ENCODE measurements around the gene PELI2.

PELI2 gene

DNA sequence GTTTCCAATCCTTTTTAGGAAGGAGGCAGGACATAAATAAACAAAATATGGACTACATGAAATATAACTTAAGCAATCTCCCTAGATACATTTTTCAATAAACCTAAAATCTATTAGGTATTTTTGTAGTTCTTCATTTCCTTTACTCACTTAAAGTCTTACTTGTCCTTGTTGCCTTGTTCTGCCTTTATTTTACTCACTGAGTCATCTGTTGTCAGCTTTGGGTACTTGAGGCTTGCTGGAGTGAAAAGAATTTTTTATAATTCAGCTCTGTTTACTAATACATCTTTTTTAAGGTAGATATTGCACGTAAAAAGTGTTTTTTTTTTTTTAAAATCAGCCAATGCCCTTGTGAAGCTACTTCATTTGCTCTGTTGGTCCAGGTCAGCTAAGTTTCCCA, 216.2 kb downstream of the PELI2 start:
- no peaks in the 10 kb centered on the region for H3K36me3 ChIP-seq (ENCODE audit: low read depth)
- no peak for TF ChIP-seq CTCF (IDR thresholded peaks at IDR 0.05; ENCODE audit: poor library complexity, severe bottlenecking)
- ATAC-seq (ENCODE audit: low read depth) (no peak), DNase-seq (ENCODE audit: low spot score) (no peak)
- H3K9me3 ChIP-seq (ENCODE audit: severe bottlenecking) = no peaks in the 10 kb centered on the region
- H3K27ac ChIP-seq (ENCODE audit: poor library complexity, severe bottlenecking) = peak overlapping the region; percentile 30
- H3K4me1 ChIP-seq (ENCODE audit: insufficient read depth, poor library complexity, severe bottlenecking) = peaks cover 10% of the 10 kb centered on the region
- no peaks in the 10 kb centered on the region for H3K27me3 ChIP-seq (ENCODE audit: insufficient read depth, poor library complexity, severe bottlenecking)
- no peak overlapping the region for H3K4me3 ChIP-seq (ENCODE audit: severe bottlenecking)

- H3K36me3 ChIP-seq (ENCODE audit: low read depth) = no peaks in the 10 kb centered on the region
- H3K27me3 ChIP-seq (ENCODE audit: insufficient read depth, poor library complexity, severe bottlenecking) = no peaks in the 10 kb centered on the region
- H3K4me1 ChIP-seq (ENCODE audit: insufficient read depth, poor library complexity, severe bottlenecking) = peaks cover 10% of the 10 kb centered on the region
- DNase-seq (ENCODE audit: low spot score) (no peak), ATAC-seq (ENCODE audit: low read depth) (no peak)
- no peaks in the 10 kb centered on the region for H3K9me3 ChIP-seq (ENCODE audit: severe bottlenecking)
- H3K4me3 ChIP-seq (ENCODE audit: severe bottlenecking) = no peak overlapping the region
- TF ChIP-seq CTCF (IDR thresholded peaks at IDR 0.05; ENCODE audit: poor library complexity, severe bottlenecking) = no peak
- no peak overlapping the region for H3K27ac ChIP-seq (ENCODE audit: poor library complexity, severe bottlenecking)
Measured at GRCh38 chr14:56338674-56339073, 220.5 kb downstream of the PELI2 start.

- DNase-seq (ENCODE audit: low spot score) (no peak), ATAC-seq (ENCODE audit: low read depth) (peak; percentile 97)
- TF ChIP-seq CTCF (IDR thresholded peaks at IDR 0.05; ENCODE audit: poor library complexity, severe bottlenecking) = peak; percentile 97
- no peak overlapping the region for H3K4me3 ChIP-seq (ENCODE audit: severe bottlenecking)
- no peak overlapping the region for H3K27ac ChIP-seq (ENCODE audit: poor library complexity, severe bottlenecking)
- H3K27me3 ChIP-seq (ENCODE audit: insufficient read depth, poor library complexity, severe bottlenecking) = no peaks in the 10 kb centered on the region
- no peaks in the 10 kb centered on the region for H3K9me3 ChIP-seq (ENCODE audit: severe bottlenecking)
- no peaks in the 10 kb centered on the region for H3K36me3 ChIP-seq (ENCODE audit: low read depth)
- H3K4me1 ChIP-seq (ENCODE audit: insufficient read depth, poor library complexity, severe bottlenecking) = peaks cover 4% of the 10 kb centered on the region
Measured at GRCh38 chr14:56339855-56340701, 221.9 kb downstream of the PELI2 start.

GRCh38 chr14:56340932-56341331, 222.7 kb downstream of the PELI2 start:
- H3K4me1 ChIP-seq (ENCODE audit: insufficient read depth, poor library complexity, severe bottlenecking) = peaks cover 4% of the 10 kb centered on the region
- no peak overlapping the region for H3K27ac ChIP-seq (ENCODE audit: poor library complexity, severe bottlenecking)

More at GRCh38 chr14:56340932-56341331, 222.7 kb downstream of the PELI2 start:
- ATAC-seq (ENCODE audit: low read depth) = no peak
- H3K4me3 ChIP-seq (ENCODE audit: severe bottlenecking) = no peak overlapping the region
- DNase-seq (ENCODE audit: low spot score) = no peak
- no peaks in the 10 kb centered on the region for H3K36me3 ChIP-seq (ENCODE audit: low read depth)
- H3K9me3 ChIP-seq (ENCODE audit: severe bottlenecking) = no peaks in the 10 kb centered on the region
- no peaks in the 10 kb centered on the region for H3K27me3 ChIP-seq (ENCODE audit: insufficient read depth, poor library complexity, severe bottlenecking)
- no peak for TF ChIP-seq CTCF (IDR thresholded peaks at IDR 0.05; ENCODE audit: poor library complexity, severe bottlenecking)

Data from RWPE2 (cell line).